HG03460 (cell line): ENCODE data around the gene RNF135.
"Not testable (repeated sequence)": the region's sequence is repeated elsewhere in the genome, so short reads cannot be mapped to it uniquely, and the experiment has no call there.

Source experiments
- ATAC-seq: cut with Tn5 transposase; IDR thresholded peaks from one replicate; pipeline ENCODE4 v1.9.1; 2021; ENCODE audit not compliant: unreplicated experiment

RNF135 gene

DNA sequence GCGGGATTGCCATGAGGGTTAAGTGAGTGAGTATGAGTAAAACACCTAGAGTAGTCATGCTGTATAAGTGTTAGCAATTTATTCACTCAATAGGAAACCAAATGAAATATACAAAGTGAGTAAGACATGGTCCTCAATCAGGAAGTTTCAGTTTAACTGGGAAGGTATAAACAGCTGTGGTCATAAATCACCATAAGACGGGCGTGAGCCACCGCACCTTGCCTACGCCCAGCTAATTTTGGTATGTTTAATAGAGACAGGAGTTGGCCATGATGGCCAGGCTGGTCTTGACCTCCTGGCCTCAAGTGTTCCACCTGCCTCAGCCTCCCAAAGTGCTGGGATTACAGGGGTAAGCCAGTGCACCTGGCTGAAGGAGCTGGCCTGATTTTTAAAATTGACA, 27.0 kb downstream of the RNF135 start:
- ATAC-seq: no peak

- no peak for ATAC-seq
Measured at GRCh38 chr17:31002047-31002446, 31.2 kb downstream of the RNF135 start.

DNA sequence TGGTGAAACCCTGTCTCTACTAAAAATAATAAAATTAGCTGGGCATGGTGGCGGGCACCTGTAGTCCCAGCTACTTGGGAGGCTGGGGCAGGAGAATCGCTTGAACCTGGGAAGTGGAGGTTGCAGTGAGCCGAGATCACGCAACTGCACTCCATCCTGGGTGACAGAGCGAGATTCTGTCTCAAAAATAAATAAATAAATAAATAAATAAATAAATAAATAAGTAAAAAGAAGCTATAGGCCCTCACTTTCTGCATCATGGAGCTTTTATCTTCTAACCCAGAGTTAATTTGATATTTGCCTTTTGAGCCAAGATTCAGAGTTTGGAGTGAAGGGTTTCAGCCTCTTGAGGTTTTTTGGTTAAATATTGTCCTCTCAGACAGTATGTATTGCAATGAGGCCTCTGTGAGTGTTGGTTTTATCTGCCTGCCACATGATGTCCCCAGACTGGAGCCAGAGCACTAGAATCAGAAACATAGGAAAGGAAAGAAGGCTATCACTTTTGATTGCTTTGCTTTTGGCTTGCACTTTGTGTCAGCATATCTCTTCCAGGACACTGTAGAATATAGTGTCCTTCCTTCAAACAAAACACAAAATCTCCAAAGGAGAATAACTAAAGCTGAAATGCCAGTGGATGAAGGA, 32.5 kb downstream of the RNF135 start:
- no peak for ATAC-seq

DNA sequence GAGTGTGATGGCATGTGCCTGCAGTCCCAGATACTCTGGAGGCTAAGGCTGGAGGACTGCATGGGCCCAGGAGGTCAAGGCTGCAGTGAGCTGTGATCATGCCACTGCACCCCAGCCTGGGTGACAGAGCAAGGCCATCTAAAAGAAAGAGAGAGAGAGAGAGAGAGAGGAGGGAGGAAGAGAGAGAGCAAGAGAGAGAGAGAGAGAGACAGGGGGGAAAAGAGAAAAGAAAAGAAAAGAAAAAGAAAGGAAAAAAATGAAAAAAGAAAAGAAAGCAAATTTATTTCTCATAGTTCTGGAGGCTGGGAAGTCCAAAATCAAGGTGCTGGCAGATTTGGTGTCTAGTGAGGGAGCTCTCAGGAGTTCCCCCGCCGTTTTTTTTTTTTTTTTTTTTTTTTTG, 33.3 kb downstream of the RNF135 start:
- ATAC-seq: no peak

- no peak for ATAC-seq
Measured at GRCh38 chr17:31007695-31008373, 37.0 kb downstream of the RNF135 start.

GRCh38 chr17:31008374-31009041, 37.7 kb downstream of the RNF135 start:
- ATAC-seq: no peak

GRCh38 chr17:31009042-31009702, 38.3 kb downstream of the RNF135 start:
- not testable (repeated sequence) for ATAC-seq

GRCh38 chr17:31010014-31010413, 39.2 kb downstream of the RNF135 start:
- not testable (repeated sequence) for ATAC-seq

- ATAC-seq: no peak
Measured at GRCh38 chr17:31013844-31014243, 43.0 kb downstream of the RNF135 start.

- ATAC-seq: no peak
Measured at GRCh38 chr17:31015639-31016038, 44.8 kb downstream of the RNF135 start.

- ATAC-seq: no peak
Measured at GRCh38 chr17:31019004-31019403, 48.2 kb downstream of the RNF135 start.

DNA sequence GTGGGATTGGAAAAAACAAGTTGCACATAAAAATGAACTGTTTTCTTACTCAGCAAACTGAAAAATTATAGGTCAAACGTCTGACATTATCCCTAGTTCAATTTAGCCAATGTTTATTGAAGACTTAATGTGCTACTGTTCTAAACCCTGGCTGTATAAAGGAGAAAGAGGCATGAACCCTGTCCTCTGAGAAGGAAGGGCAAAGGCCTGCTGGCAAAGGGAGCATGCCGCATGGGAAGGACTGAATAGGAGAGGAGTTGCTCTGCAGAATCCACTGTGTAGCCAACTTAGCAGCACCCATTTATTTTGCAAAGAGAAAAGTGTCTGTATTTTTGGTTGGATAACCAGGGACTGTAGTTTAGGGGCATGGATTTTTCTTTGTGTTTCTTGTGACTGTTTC, 52.3 kb downstream of the RNF135 start:
- not testable (repeated sequence) for ATAC-seq

- no peak for ATAC-seq
Measured at GRCh38 chr17:31031841-31032240, 61.0 kb downstream of the RNF135 start.

GRCh38 chr17:31035611-31036010, 64.8 kb downstream of the RNF135 start:
- ATAC-seq: not testable (repeated sequence)

DNA sequence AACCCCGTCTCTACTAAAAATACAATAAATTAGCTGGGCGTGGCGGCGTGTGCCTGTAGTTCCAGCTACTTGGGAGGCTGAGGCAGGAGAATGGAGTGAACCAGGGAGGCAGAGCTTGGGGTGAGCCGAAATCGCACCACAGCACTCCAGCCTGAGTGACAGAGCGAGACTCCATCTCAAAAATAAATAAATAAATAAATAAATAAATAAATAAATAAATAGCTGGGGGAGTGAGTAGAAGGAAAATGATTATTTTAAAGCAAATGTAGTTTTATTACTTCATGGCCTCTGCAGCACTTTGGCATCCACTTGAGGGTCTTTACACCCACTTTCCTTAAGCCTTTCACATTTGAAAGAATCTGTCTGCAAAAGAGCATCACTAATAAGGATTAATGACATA, 70.0 kb downstream of the RNF135 start:
- not testable (repeated sequence) for ATAC-seq

DNA sequence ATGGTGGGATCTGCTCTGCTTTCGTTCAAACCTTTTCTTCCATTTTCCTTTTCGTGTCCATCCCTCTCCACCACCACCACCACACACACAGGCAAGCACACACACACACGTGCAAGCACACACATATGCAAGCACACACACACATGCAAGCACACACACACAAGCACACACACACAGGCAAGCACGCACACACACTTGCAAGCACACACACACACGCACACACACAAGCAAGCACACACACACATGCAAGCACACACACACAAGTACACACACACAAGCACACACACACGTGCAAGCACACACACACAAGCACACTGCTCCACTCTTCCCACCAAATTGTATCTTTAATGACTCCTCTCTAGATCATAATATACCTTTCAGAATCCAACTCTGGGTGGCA, 71.5 kb downstream of the RNF135 start:
- not testable (repeated sequence) for ATAC-seq

- ATAC-seq: not testable (repeated sequence)
Measured at GRCh38 chr17:31046856-31047425, 76.1 kb downstream of the RNF135 start.

DNA sequence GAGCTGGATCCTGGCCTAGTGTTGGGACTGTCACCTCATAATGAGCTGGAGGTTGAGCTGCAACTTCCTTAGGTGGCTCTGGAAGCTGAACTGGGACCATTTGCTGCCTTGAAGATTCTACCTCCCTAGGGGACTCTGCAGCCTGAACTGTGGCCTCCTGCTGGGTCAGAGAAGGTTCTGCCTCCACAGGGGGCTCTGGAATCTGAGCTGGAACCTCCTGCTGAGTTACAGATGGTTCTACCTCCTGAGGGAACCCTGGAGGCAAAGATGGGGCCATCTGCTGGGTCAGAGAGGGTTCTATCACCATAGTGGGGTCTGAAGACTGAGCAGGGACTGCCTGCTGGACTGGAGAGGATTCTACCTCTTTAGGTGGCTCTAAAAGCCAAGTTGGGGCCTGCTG, 77.3 kb downstream of the RNF135 start:
- ATAC-seq: no peak

GRCh38 chr17:31048780-31049179, 77.9 kb downstream of the RNF135 start:
- no peak for ATAC-seq
